HepG2 (cell line): ENCODE data around the gene CIROP. TPM values are rescaled to one million over a fixed set of nuclear protein-coding genes. Genes with fewer than 3 reads are reported as not detected.

ENCODE experiments used
- ATAC-seq: fragments of 200-7000 bp; cut with Tn5 transposase; 3 replicates; pipeline ENCODE4 v1.9.1; 2020; ENCODE audit warnings: mild to moderate bottlenecking, moderate library complexity
- BruUV-seq: library from RNA; stranded (reverse); fragments of 400-500 nt; replicated peaks from 2 replicates; lab custom pipeline; 2021; lab: Mats Ljungman, UMichigan
- CTCF ChIA-PET: fragments of 300-600 bp; formaldehyde crosslinking; extraction: SDS; loops from one replicate; lab custom pipeline; 2021; ENCODE audit warnings: low total read pairs, inconsistent platforms, low intra/inter-chr PET ratio; lab: Yijun Ruan, JAX
- POLR2A ChIA-PET: fragments of 350-600 bp; sonication (Branson Sonifier 250); formaldehyde crosslinking; loops from one replicate; lab custom pipeline; 2020; ENCODE audit warnings: antibody characterized with exemption, inconsistent platforms; lab: Yijun Ruan, JAX
- DNase-seq: peaks from one replicate; pipeline ENCODE4 v3.0.0-alpha.2; 2015; ENCODE audit warnings: low spot score
- FAIRE-seq: peaks from 3 replicates; lab custom pipeline; 2011; peaks lifted over from hg19 to GRCh38; lab: Jason Lieb, UNC
- H2AFZ ChIP-seq: one replicate; pipeline ENCODE4 v1.6.1; 2011; ENCODE audit warnings: low read length, inconsistent platforms
- H3K27ac ChIP-seq: fragments of 300-600 bp; 3 replicates; pipeline ENCODE4 v1.8.0; 2011; ENCODE audit warnings: mixed run types, mild to moderate bottlenecking, mixed read lengths, low read length, inconsistent platforms; ENCODE audit not compliant: insufficient read depth; ENCODE audit errors: extremely low read length
- H3K27me3 ChIP-seq, 2 experiments: fragments of 200-600 bp in 1 of 2; 2 replicates in 1 of 2; 3 replicates in 1 of 2; pipeline versions ENCODE4 v1.6.0 to v1.8.0; 2011; ENCODE audit warnings: low read length in 2 of 2, mild to moderate bottlenecking in 2 of 2, moderate library complexity in 2 of 2, inconsistent platforms in 1 of 2; ENCODE audit not compliant: insufficient read depth in 2 of 2, control insufficient read depth in 1 of 2
- H3K36me3 ChIP-seq, 2 experiments: fragments of 200-600 bp in 1 of 2; replicated peaks in 1 of 2; 2 replicates in 1 of 2; 3 replicates in 1 of 2; pipeline versions ENCODE4 v1.5.1 to v1.8.0; 2011; ENCODE audit warnings: low read length in 2 of 2, inconsistent platforms in 1 of 2; ENCODE audit not compliant: insufficient read depth in 2 of 2, control insufficient read depth in 1 of 2
- H3K4me1 ChIP-seq: 2 replicates; pipeline ENCODE4 v1.5.1; 2012; ENCODE audit warnings: low read length, inconsistent platforms; ENCODE audit not compliant: insufficient read depth
- H3K4me2 ChIP-seq: 2 replicates; pipeline ENCODE4 v1.6.0; 2011; ENCODE audit warnings: low read depth, low read length, inconsistent platforms
- H3K4me3 ChIP-seq, 3 experiments: fragments of 200-600 bp in 1 of 3; sonication (generic), shearing (Covaris generic) in 1 of 3; replicated peaks in 1 of 3; 2 replicates each; pipeline ENCODE4 v1.5.1; 2011 to 2016; ENCODE audit warnings: low read length in 3 of 3, inconsistent platforms in 2 of 3, low read depth in 2 of 3, mild to moderate bottlenecking in 2 of 3, control low read depth in 1 of 3, mixed read lengths in 1 of 3; ENCODE audit not compliant: insufficient read depth in 1 of 3
- H3K79me2 ChIP-seq: one replicate; pipeline ENCODE4 v1.6.1; 2011; ENCODE audit warnings: low read length, inconsistent platforms; ENCODE audit not compliant: insufficient read depth
- H3K9ac ChIP-seq: 2 replicates; pipeline ENCODE4 v1.6.0; 2011; ENCODE audit warnings: mild to moderate bottlenecking, low read depth, low read length, inconsistent platforms; ENCODE audit not compliant: insufficient read depth
- H3K9me3 ChIP-seq: 2 replicates; pipeline ENCODE4 v1.5.1; 2012; ENCODE audit warnings: mild to moderate bottlenecking, low read length
- H4K20me1 ChIP-seq: 2 replicates; pipeline ENCODE4 v1.6.0; 2011; ENCODE audit warnings: inconsistent platforms, mild to moderate bottlenecking, low read length, moderate library complexity; ENCODE audit not compliant: insufficient read depth
- ELF3 ChIP-seq: IDR thresholded peaks from 2 replicates; pipeline ENCODE4 v1.6.1; 2016; ENCODE audit warnings: missing genetic modification reagents, missing compliant biosample characterization
- GLI4 ChIP-seq: sonication (generic); formaldehyde crosslinking; IDR thresholded peaks from 2 replicates; pipeline ENCODE4 v1.5.1; 2020; ENCODE audit warnings: missing genetic modification reagents, mild to moderate bottlenecking, moderate library complexity, borderline replicate concordance
- IKZF4 ChIP-seq: sonication (generic); formaldehyde crosslinking; IDR thresholded peaks from 2 replicates; pipeline ENCODE4 v1.5.1; 2020; ENCODE audit warnings: borderline replicate concordance, mild to moderate bottlenecking, low read depth, missing genetic modification reagents; ENCODE audit errors: not compliant biosample characterization
- LCORL ChIP-seq, 2 experiments: fragments of 450-650 bp in 1 of 2; sonication (generic) in 1 of 2; formaldehyde crosslinking in 1 of 2; IDR thresholded peaks; 2 replicates each; pipeline versions ENCODE4 v1.5.0 to v1.6.1; 2017 to 2020; ENCODE audit warnings: antibody characterized with exemption in 1 of 2, missing genetic modification reagents in 1 of 2
- MEF2D ChIP-seq: sonication (generic); formaldehyde crosslinking; IDR thresholded peaks from 2 replicates; pipeline ENCODE4 v1.5.1; 2020; ENCODE audit warnings: mild to moderate bottlenecking, missing genetic modification reagents
- NFYB ChIP-seq: sonication (generic); formaldehyde crosslinking; IDR thresholded peaks from 2 replicates; pipeline ENCODE4 v1.4.0; 2020; ENCODE audit warnings: missing genetic modification reagents
- PHF5A ChIP-seq: IDR thresholded peaks from one replicate; pipeline ENCODE4 v1.6.1; 2018; ENCODE audit warnings: low read depth, missing genetic modification reagents; ENCODE audit not compliant: unreplicated experiment
- RNF2 ChIP-seq: fragments of 450-650 bp; conservative IDR thresholded peaks from 2 replicates; pipeline ENCODE4 v1.6.1; 2016; ENCODE audit warnings: low read depth
- SSRP1 ChIP-seq: IDR thresholded peaks from 2 replicates; pipeline ENCODE4 v1.6.1; 2016; ENCODE audit warnings: control low read depth
- THAP7 ChIP-seq: sonication (generic); formaldehyde crosslinking; IDR thresholded peaks from 2 replicates; pipeline ENCODE4 v1.8.1; 2023; ENCODE audit warnings: mild to moderate bottlenecking, missing genetic modification reagents
- WGBS: methylation state at CpG from one replicate; pipeline ENCODE4 v1.1.6; 2017; ENCODE audit warnings: low lambda C conversion rate; 5-methylcytosine and 5-hydroxymethylcytosine counted together
- in situ Hi-C: cut with HindIII; loops from 2 replicates; pipeline ENCODE4 v1.10.0; 2017; ENCODE audit warnings: low pct_unique_long_range_greater_than_20kb; ENCODE audit not compliant: extremely low pct_ligation_motif_present
- intact Hi-C: fragments of 100-400 bp; cut with micrococcal nuclease; formaldehyde crosslinking; loops from one replicate; pipeline ENCODE4 v1.10.0; 2022; ENCODE audit not compliant: unreplicated experiment
- polyA plus RNA-seq, 8 experiments: library from polyadenylated mRNA; depleted of rRNA in 3 of 8; stranded (reverse) in 7 of 8; unstranded in 1 of 8; fragments of >200 nt; fragmentation: Illumina TruSeq in 4 of 8; extraction: Trizol in 4 of 8; gene quantifications; 2 replicates each; pipeline versions ENCODE4 v1.2.1 to v1.2.3, GENCODE V29; 2011 to 2016; ENCODE audit warnings: low read depth in 4 of 8, missing spikeins in 1 of 8, mixed read lengths in 1 of 8; ENCODE audit not compliant: insufficient read depth in 1 of 8
- total RNA-seq, 5 experiments: library from RNA; depleted of rRNA; stranded (reverse); fragments of >200 nt; fragmentation: Illumina TruSeq; extraction: Trizol; gene quantifications; 2 replicates each; pipeline ENCODE4 v1.2.3, GENCODE V29; 2016; ENCODE audit warnings: low read depth in 1 of 5

Gene CIROP
- total and polyA plus RNA-seq, 2 of the 13 experiments (the other 11 are each of a cell fraction or from before 2014, with no cell fraction given), result 0.07 TPM; not detected in 1

GRCh38 chr14:23103581-23103980 lies 1.2 kb downstream of the CIROP start:
- ChIA-PET POLR2A (interaction anchor here (1.4 to 4.5 kb wide), 2 partner anchors 9 to 122 kb away, joined by 3 to 52 read pairs; partner anchors contain the start of genes ACIN1 and C14orf119), CTCF (no interaction called here)
- 43% methylated on average over 4 of the region's 4 CpGs for WGBS
- FAIRE-seq, result no peak
- ATAC-seq, result no peak
- no peaks in the 10 kb centered on the region for H3K79me2 ChIP-seq
- H3K9ac ChIP-seq, result no peak overlapping the region
- H3K27me3 ChIP-seq, result peaks cover 8 to 45% of the 10 kb centered on the region in 2 experiments
- BruUV-seq, result no TSS peak
- no peaks in the 10 kb centered on the region for H4K20me1 ChIP-seq
- in situ Hi-C loops, result no loop called here
- H3K9me3 ChIP-seq, result no peaks in the 10 kb centered on the region
- H3K4me2 ChIP-seq, result no peak overlapping the region
- intact Hi-C loops, result no loop called here
- DNase-seq, result no peak
- H3K4me1 ChIP-seq, result peaks cover 40% of the 10 kb centered on the region
- TF ChIP-seq THAP7 (CRISPR knock-in tag) (0 out of 2 replicates have a peak, but pooled peaks have one; percentile 5), NFYB (CRISPR knock-in tag) (0 out of 2 replicates have a peak, but pooled peaks have one; percentile 14), ELF3 (CRISPR knock-in tag) (no peak), SSRP1 (CRISPR knock-in tag) (no peak), LCORL (IDR thresholded peaks at IDR 0.05) (no peak), LCORL (CRISPR knock-in tag; IDR thresholded peaks at IDR 0.05) (no peak), MEF2D (CRISPR knock-in tag) (no peak), RNF2 (no peak), GLI4 (CRISPR knock-in tag) (no peak), IKZF4 (CRISPR knock-in tag) (no peak), PHF5A (CRISPR knock-in tag) (no peak)
- no peak overlapping the region for H3K4me3 ChIP-seq
- H2AFZ ChIP-seq, result no peak overlapping the region
- H3K36me3 ChIP-seq, result peaks cover under 1 to 8% of the 10 kb centered on the region in 2 experiments; a peak in 4 of 5 replicates
- H3K27ac ChIP-seq, result no peak overlapping the region
